Muscle of leg (tissue), 11 donors: ENCODE results near the gene NRXN3. TPM values are rescaled to one million over a fixed set of nuclear protein-coding genes. Genes with fewer than 3 reads are reported as not detected.
A peak's percentile ranks its signal among the peaks of the same experiment; 100 is the strongest.

ENCODE experiments used
- DNase-seq: peaks from one replicate; pipeline ENCODE4 v3.0.0; 2013
- H3K27ac ChIP-seq: one replicate; pipeline ENCODE4 v1.5.1; 2013; ENCODE audit warnings: mild to moderate bottlenecking, low read length, control low read depth
- H3K27me3 ChIP-seq: one replicate; pipeline ENCODE4 v1.6.1; 2013; ENCODE audit warnings: low read length; ENCODE audit not compliant: control insufficient read depth, insufficient read depth
- H3K36me3 ChIP-seq: one replicate; pipeline ENCODE4 v1.6.1; 2013; ENCODE audit warnings: low read length; ENCODE audit not compliant: control insufficient read depth, insufficient read depth
- H3K4me1 ChIP-seq: one replicate; pipeline ENCODE4 v1.6.1; 2013; ENCODE audit warnings: low read length; ENCODE audit not compliant: control insufficient read depth, insufficient read depth
- H3K4me3 ChIP-seq: one replicate; pipeline ENCODE4 v1.5.1; 2013; ENCODE audit warnings: low read length, control low read depth
- H3K9me3 ChIP-seq: replicated peaks from 2 replicates; pipeline ENCODE4 v1.6.1; 2013; ENCODE audit warnings: low read depth, low read length; ENCODE audit not compliant: control insufficient read depth
- WGBS: methylation state at CpG from one replicate; pipeline ENCODE4 v1.1.5; 2013; ENCODE audit warnings: missing lambda C conversion rate; ENCODE audit not compliant: insufficient coverage; 5-methylcytosine and 5-hydroxymethylcytosine counted together
- polyA plus RNA-seq, 8 donors: library from polyadenylated mRNA; unstranded; fragments of 120-200 nt; gene quantifications; one replicate each; pipeline versions ENCODE4 v1.2.1 to v1.2.3, GENCODE V29; 2013; ENCODE audit warnings: inconsistent platforms in 1 of 8, low replicate concordance in 1 of 8; ENCODE audit not compliant: insufficient read length in 8 of 8, insufficient read depth in 1 of 8
- total RNA-seq: library from RNA; stranded (reverse); fragments of 120-200 nt; gene quantifications from one replicate; pipeline ENCODE4 v1.2.4, GENCODE V29; 2013

NRXN3 gene
- total and polyA plus RNA-seq, 9 donors: 0.49 to 1.9 (median 0.69) TPM

DNA sequence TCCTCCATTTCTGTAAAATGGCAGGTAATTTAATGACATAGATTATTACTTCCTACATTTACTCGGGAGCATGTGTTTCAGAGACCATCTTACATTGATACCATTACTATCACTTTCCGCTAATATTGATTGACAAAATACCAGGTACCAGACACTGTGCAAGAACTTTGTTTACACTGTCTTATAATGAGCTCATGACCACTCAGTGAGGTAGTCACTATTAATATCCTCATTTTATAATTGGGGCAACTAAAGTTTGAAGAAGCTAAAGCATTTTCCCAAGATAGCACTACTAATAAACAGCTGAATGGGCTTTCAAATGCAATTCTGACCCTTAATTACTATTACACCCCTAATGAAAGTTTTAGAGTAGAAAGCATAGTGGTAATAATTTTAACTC lies 1306.4 kb downstream of the NRXN3 start:
- no peaks in the 10 kb centered on the region for H3K27me3 ChIP-seq
- H3K4me1 ChIP-seq: no peaks in the 10 kb centered on the region
- no peak overlapping the region for H3K27ac ChIP-seq
- DNase-seq: no peak
- H3K9me3 ChIP-seq: no peaks in the 10 kb centered on the region
- H3K36me3 ChIP-seq: no peaks in the 10 kb centered on the region
- WGBS: no CpG with 5 or more reads among the region's 2 CpGs
- no peak overlapping the region for H3K4me3 ChIP-seq

DNA sequence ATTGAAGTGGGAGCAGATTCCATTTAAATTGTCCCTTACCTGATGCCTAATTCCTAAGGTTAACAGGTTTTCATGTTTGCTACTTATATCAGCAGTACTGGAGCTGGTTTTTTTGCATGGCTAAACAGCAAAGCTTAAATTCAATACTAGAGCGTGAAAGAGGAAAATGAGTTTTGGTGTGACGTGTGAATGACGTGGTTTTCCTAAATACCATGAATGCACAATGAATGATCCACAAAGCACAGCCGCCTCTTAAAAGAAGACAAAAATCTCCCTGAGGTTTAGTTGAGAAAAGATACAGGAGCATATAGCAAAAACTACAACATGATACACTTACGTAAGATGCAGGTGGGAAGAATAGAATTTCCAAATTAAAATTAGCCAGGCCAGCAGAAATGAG lies 1310.0 kb downstream of the NRXN3 start:
- no peak for DNase-seq
- H3K36me3 ChIP-seq: no peaks in the 10 kb centered on the region
- H3K4me3 ChIP-seq: no peak overlapping the region
- no peak overlapping the region for H3K27ac ChIP-seq
- H3K4me1 ChIP-seq: no peaks in the 10 kb centered on the region
- no peaks in the 10 kb centered on the region for H3K27me3 ChIP-seq
- no peaks in the 10 kb centered on the region for H3K9me3 ChIP-seq
- WGBS: no CpG with 5 or more reads among the region's 5 CpGs

DNA sequence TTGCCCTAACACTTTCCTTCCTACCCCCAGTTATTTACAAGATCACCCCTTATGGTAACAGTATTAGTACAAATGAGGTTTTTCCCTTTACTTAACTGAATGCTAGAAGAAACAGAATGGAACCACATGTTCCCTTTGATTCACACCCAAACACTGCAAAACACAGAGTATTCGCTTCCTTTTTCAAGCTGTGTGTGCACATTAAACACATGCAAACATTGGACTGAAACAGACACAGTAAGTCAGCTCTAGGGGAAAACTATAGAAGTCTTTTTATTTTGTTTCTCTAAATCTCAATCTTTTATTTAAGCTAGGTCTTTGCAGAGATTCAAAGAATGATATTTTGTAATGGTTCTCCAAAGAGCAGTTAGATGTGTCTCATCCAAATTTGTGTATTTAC lies 1312.7 kb downstream of the NRXN3 start:
- DNase-seq: no peak
- WGBS: no CpG with 5 or more reads among the region's 1 CpG
- H3K4me1 ChIP-seq: no peaks in the 10 kb centered on the region
- H3K4me3 ChIP-seq: no peak overlapping the region
- H3K36me3 ChIP-seq: no peaks in the 10 kb centered on the region
- H3K27ac ChIP-seq: no peak overlapping the region
- H3K27me3 ChIP-seq: no peaks in the 10 kb centered on the region
- no peaks in the 10 kb centered on the region for H3K9me3 ChIP-seq

DNA sequence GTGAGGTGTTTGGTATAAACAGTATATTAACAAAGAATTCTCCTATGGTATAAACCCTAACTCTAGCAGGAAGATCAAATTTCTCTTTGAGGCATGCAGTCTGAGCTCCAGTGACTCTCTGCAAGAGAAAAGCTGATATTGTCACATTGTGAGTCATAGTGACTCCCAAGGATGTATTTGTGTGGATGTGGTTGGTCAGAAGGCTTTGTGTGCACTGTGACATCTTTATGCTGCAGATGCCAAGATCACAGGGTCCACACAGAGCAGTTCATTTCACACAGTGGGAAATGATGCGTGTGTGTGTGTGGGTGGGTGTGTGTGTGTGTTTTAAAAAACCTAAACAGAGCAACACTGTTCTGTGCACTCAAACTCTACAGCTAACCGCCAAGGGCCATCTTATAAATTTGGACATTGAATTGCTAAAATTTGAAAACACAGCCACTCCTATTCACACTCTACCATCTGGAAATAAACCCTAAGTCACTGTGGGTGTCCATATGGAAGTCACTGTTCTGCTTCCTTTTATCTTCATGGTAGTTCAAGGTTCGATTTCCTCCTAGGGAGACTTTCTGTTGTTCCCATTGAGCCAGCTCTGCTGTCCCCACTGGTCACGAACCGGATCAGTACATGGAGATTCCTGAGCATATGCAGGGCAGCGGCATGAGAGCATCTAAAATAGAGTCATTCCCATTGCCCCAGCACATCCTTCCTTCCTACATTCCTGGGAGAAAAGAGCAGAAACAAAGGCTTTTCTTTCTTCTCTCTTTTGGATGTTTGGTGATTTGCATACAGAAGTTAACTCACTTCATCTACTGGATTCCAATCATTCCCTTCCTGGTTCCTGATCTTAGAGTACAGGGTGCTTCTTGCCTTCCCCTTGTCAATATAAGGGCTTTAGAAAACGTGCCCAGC lies 1313.6 kb downstream of the NRXN3 start:
- Histone ChIP-seq H3K27ac (no peak overlapping the region), H3K4me3 (no peak overlapping the region), H3K27me3 (no peaks in the 10 kb centered on the region), H3K4me1 (no peaks in the 10 kb centered on the region), H3K9me3 (no peaks in the 10 kb centered on the region), H3K36me3 (no peaks in the 10 kb centered on the region)
- WGBS: 79% methylated on average over 4 of the region's 7 CpGs
- no peak for DNase-seq

DNA sequence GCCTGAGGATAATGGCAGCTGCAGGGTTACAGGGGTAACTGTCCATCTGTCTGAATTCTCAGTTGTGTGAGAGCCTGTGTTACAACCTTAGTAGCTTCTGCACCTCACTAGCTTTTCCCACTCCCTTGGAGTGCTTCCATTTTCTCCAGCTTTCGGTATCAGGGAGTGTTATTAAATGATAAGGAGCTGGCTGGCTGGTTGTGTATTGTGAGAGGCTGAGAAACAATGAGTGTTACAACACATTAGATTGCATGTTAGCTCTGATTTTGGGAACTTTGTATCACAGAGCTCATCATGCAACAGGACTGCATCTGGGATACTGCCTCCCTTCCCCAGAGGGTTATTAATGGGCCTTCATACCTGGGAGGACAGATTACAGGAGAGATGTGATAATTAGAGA lies 1317.5 kb downstream of the NRXN3 start:
- Histone ChIP-seq H3K9me3 (no peaks in the 10 kb centered on the region), H3K27me3 (no peaks in the 10 kb centered on the region), H3K27ac (no peak overlapping the region), H3K4me1 (no peaks in the 10 kb centered on the region), H3K4me3 (no peak overlapping the region), H3K36me3 (no peaks in the 10 kb centered on the region)
- WGBS: no CpG with 5 or more reads among the region's 1 CpG
- DNase-seq: no peak

DNA sequence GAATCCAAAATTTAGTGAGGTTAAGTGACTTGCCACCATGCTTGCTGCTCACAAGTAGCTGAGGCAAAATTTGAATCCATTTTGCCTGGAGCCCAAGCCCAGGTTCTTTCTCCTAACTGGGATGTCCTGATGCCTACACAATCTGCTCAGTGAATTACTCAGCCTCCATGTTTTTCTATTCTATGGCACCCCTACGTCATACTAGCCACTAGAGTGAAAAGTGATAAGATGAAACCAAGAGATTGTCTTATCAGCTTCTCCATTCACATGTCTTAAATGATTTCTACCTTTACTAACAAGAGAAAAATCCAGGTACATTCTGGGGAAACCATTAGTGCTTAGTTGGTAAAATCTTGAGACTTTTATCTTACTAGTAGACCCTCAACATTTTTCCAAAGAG lies 1321.0 kb downstream of the NRXN3 start:
- no peak overlapping the region for H3K4me3 ChIP-seq
- no CpG with 5 or more reads among the region's 1 CpG for WGBS
- no peak for DNase-seq

DNA sequence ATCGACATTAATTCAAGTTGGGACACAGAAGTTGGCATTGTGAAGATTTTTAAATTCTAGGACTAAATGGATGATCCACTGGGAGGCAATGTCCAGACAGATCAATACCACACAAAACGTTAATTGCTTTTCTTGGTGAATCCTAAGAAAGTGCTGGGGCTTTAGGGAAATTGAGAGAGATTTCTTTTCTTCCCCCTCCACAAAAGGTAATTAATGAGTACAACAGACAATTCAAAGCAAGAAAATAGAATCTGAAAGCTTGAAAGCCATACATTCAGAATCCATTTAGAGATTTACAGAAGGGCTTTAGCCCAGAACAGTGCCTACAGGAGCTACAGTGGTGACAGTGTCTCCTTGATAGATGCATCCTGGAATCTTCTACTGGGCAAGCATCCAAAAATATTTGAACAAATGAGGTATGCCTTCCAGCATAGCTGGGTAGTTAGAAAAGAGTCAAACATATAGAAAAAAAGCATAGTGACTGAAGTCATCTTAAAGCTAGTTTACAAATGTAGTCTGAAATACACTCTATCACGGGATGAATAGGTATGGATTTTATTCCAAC lies 1323.0 kb downstream of the NRXN3 start:
- 83% methylated on average over 1 of the region's 3 CpGs for WGBS
- H3K4me1 ChIP-seq: peaks cover 4% of the 10 kb centered on the region

More for the DNA sequence above, 1321.0 kb downstream of the NRXN3 start:
- no peaks in the 10 kb centered on the region for H3K4me1 ChIP-seq
- H3K36me3 ChIP-seq: no peaks in the 10 kb centered on the region
- H3K9me3 ChIP-seq: no peaks in the 10 kb centered on the region
- H3K27me3 ChIP-seq: no peaks in the 10 kb centered on the region
- no peak overlapping the region for H3K27ac ChIP-seq

DNA sequence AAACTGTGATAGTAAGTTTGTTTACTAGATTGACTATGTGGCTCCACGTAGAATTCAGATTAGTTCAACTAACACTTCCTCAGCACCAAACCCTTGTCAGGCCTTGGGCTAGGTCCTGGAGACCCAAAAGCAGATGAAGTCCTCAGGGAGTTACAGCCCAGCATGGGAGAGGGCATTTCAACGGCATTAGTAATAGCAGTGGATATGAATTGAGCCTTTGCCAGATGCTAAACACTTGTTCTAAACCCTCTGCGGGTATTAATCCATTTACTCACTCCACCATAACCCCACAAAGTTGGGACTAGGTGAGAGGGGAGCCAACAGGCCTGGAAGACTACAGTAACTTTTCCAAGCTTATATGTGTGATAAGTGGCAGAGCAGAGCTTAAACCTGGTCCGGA lies 1326.5 kb downstream of the NRXN3 start:
- DNase-seq: peak; percentile 10
- H3K36me3 ChIP-seq: no peaks in the 10 kb centered on the region
- no peaks in the 10 kb centered on the region for H3K27me3 ChIP-seq
- H3K27ac ChIP-seq: peak overlapping the region; percentile 26
- H3K9me3 ChIP-seq: no peaks in the 10 kb centered on the region
- H3K4me1 ChIP-seq: peaks cover 4% of the 10 kb centered on the region
- WGBS: no CpG with 5 or more reads among the region's 4 CpGs
- no peak overlapping the region for H3K4me3 ChIP-seq

More for the DNA sequence above, 1323.0 kb downstream of the NRXN3 start:
- Histone ChIP-seq H3K27ac (no peak overlapping the region), H3K4me3 (no peak overlapping the region), H3K9me3 (no peaks in the 10 kb centered on the region), H3K36me3 (no peaks in the 10 kb centered on the region), H3K27me3 (no peaks in the 10 kb centered on the region)
- DNase-seq: no peak

DNA sequence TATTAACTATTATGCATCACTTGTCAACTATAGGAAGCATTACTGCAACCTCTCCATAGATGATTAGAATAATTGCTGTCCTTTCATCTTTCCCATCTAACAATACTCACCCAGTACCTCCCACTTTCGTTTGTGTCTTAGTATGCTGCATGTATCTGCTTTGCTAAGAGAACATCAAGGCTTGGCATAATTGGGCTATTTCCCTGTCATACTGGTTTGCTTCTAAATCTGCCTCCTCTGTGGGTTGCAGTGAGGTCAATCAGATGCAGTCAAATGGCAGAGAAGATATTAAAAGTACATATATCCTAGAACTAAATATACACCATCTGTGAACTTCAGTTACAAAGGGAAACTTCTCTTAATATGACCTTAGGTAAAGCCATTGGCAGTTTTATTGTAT lies 1330.3 kb downstream of the NRXN3 start:
- Histone ChIP-seq H3K27me3 (no peaks in the 10 kb centered on the region), H3K27ac (no peak overlapping the region), H3K4me3 (no peak overlapping the region), H3K9me3 (no peaks in the 10 kb centered on the region), H3K36me3 (no peaks in the 10 kb centered on the region), H3K4me1 (peaks cover 4% of the 10 kb centered on the region)
- WGBS: no CpG with 5 or more reads among the region's 1 CpG
- DNase-seq: no peak

DNA sequence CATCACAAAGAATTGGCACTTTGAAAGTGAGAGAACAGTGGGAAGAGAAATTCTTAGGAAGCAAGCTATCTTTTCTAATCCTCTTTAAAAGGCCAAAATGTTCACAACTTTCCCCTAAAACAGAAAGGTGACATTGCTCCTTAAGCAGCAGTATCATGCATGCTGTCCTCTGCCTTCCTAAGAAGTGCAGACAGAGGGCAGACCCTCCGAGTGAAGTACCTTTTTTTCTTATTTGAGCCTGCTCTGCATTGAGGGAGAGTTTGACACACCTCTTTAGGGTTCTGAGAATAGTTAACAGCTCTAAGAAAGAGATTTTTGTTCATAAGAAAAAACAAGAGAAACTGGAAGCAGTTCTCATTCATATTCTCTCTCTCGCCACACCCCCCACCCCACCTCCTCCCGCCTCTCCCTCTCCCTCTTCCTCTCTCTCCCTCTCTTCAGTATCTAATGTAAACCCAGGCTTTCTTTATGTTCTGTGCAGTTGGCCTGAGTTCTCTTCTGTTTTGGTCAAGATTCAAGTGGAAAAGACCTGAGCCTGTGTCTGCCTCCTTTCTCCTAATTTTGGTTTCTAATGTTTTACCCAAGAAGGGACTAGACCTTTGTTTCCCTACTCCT lies 1332.1 kb downstream of the NRXN3 start:
- Histone ChIP-seq H3K36me3 (no peaks in the 10 kb centered on the region), H3K27ac (no peak overlapping the region), H3K9me3 (no peaks in the 10 kb centered on the region), H3K27me3 (no peaks in the 10 kb centered on the region), H3K4me3 (no peak overlapping the region), H3K4me1 (no peaks in the 10 kb centered on the region)
- no CpG with 5 or more reads among the region's 3 CpGs for WGBS
- no peak for DNase-seq
